Measurements from ENCODE around the gene OBSCN.

OBSCN gene

GRCh38 chr1:228240411-228241240 lies 32.8 kb downstream of the OBSCN start:
- TF ChIP-seq REST (IDR thresholded peaks at IDR 0.05; ENCODE audit: insufficient read depth in 1 of 2, low read depth in 2 of 2, low read length in 2 of 2): no peak
- TF ChIP-seq POLR2AphosphoS5 (IDR thresholded peaks at IDR 0.05; ENCODE audit: low read depth, low read length): no peak
- no peak for TF ChIP-seq SIN3A (IDR thresholded peaks at IDR 0.05; ENCODE audit: borderline replicate concordance, insufficient read depth, low read length)
- no peak for TF ChIP-seq FOXP2 (optimal IDR thresholded peaks at IDR 0.05; ENCODE audit: borderline replicate concordance, extremely low read depth, extremely low read length, insufficient read depth)
- no peak for TF ChIP-seq TAF1 (IDR thresholded peaks at IDR 0.05; ENCODE audit: borderline replicate concordance, insufficient read depth, low read length)

- TF ChIP-seq SIN3A (IDR thresholded peaks at IDR 0.05; ENCODE audit: borderline replicate concordance, insufficient read depth, low read length): no peak
Measured at GRCh38 chr1:228241259-228241658, 33.4 kb downstream of the OBSCN start.

GRCh38 chr1:228242409-228242808 lies 34.6 kb downstream of the OBSCN start:
- TF ChIP-seq REST (IDR thresholded peaks at IDR 0.05; ENCODE audit: insufficient read depth in 1 of 2, low read depth in 2 of 2, low read length in 2 of 2): no peak
- no peak for TF ChIP-seq POLR2AphosphoS5 (IDR thresholded peaks at IDR 0.05; ENCODE audit: low read depth, low read length)
- TF ChIP-seq FOXP2 (optimal IDR thresholded peaks at IDR 0.05; ENCODE audit: borderline replicate concordance, extremely low read depth, extremely low read length, insufficient read depth): no peak
- TF ChIP-seq TAF1 (IDR thresholded peaks at IDR 0.05; ENCODE audit: borderline replicate concordance, insufficient read depth, low read length): no peak
- TF ChIP-seq SIN3A (IDR thresholded peaks at IDR 0.05; ENCODE audit: borderline replicate concordance, insufficient read depth, low read length): no peak

- no peak for TF ChIP-seq FOXP2 (optimal IDR thresholded peaks at IDR 0.05; ENCODE audit: borderline replicate concordance, extremely low read depth, extremely low read length, insufficient read depth)
Measured at GRCh38 chr1:228243093-228243492, 35.2 kb downstream of the OBSCN start.

GRCh38 chr1:228245111-228245510 lies 37.3 kb downstream of the OBSCN start:
- TF ChIP-seq REST (IDR thresholded peaks at IDR 0.05; ENCODE audit: insufficient read depth in 1 of 2, low read depth in 2 of 2, low read length in 2 of 2) (no peak), TAF1 (IDR thresholded peaks at IDR 0.05; ENCODE audit: borderline replicate concordance, insufficient read depth, low read length) (no peak), FOXP2 (optimal IDR thresholded peaks at IDR 0.05; ENCODE audit: borderline replicate concordance, extremely low read depth, extremely low read length, insufficient read depth) (no peak), POLR2AphosphoS5 (IDR thresholded peaks at IDR 0.05; ENCODE audit: low read depth, low read length) (no peak), SIN3A (IDR thresholded peaks at IDR 0.05; ENCODE audit: borderline replicate concordance, insufficient read depth, low read length) (no peak)

- TF ChIP-seq POLR2AphosphoS5 (IDR thresholded peaks at IDR 0.05; ENCODE audit: low read depth, low read length) (no peak), TAF1 (IDR thresholded peaks at IDR 0.05; ENCODE audit: borderline replicate concordance, insufficient read depth, low read length) (no peak), SIN3A (IDR thresholded peaks at IDR 0.05; ENCODE audit: borderline replicate concordance, insufficient read depth, low read length) (no peak), FOXP2 (optimal IDR thresholded peaks at IDR 0.05; ENCODE audit: borderline replicate concordance, extremely low read depth, extremely low read length, insufficient read depth) (no peak), REST (IDR thresholded peaks at IDR 0.05; ENCODE audit: insufficient read depth in 1 of 2, low read depth in 2 of 2, low read length in 2 of 2) (no peak)
Measured at GRCh38 chr1:228246216-228246900, 38.5 kb downstream of the OBSCN start.
